A673 (cell line): ENCODE data around the gene DUS2.

ENCODE experiments used
- CTCF ChIP-seq: fragments of 300-800, 200-600 bp; sonication (generic); conservative IDR thresholded peaks from 2 replicates; pipeline ENCODE4 v1.5.1; 2017; ENCODE audit warnings: low read depth, mild to moderate bottlenecking, antibody characterized with exemption, low read length, moderate library complexity, mixed read lengths
- EZH2 ChIP-seq: fragments of 200-600 bp; sonication (generic); IDR thresholded peaks from 2 replicates; pipeline ENCODE4 v1.6.1; 2017; ENCODE audit warnings: borderline replicate concordance, low read depth, mild to moderate bottlenecking, mixed read lengths, antibody characterized with exemption, low read length; ENCODE audit not compliant: poor library complexity, severe bottlenecking

GRCh38 chr16:67982011-67982696, 40.9 kb upstream of the DUS2 start:
- TF ChIP-seq CTCF = no peak
- no peak for TF ChIP-seq EZH2
